ENCODE results near the gene TUBE1.

TUBE1 gene

DNA sequence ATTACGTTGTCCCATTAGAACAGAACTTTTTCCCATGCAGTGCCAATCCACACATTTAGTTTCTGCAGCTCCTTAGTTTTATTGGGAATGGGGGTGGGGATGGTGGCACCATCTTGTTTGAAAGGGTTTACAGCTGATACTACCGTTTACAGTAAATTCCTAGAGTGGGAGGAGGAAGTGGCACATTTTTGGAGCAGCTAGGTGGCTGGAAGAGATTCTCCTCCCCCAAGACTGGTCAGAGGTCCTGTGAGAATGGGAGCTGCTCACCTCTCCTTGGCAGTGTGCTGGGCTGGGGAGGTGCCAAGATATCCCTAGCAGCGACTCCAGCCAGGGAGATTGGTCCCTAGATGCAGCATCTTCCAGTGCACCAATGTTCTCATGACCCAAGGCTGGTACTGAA lies 45.7 kb downstream of the TUBE1 start:
- TF ChIP-seq, protein P1, sequence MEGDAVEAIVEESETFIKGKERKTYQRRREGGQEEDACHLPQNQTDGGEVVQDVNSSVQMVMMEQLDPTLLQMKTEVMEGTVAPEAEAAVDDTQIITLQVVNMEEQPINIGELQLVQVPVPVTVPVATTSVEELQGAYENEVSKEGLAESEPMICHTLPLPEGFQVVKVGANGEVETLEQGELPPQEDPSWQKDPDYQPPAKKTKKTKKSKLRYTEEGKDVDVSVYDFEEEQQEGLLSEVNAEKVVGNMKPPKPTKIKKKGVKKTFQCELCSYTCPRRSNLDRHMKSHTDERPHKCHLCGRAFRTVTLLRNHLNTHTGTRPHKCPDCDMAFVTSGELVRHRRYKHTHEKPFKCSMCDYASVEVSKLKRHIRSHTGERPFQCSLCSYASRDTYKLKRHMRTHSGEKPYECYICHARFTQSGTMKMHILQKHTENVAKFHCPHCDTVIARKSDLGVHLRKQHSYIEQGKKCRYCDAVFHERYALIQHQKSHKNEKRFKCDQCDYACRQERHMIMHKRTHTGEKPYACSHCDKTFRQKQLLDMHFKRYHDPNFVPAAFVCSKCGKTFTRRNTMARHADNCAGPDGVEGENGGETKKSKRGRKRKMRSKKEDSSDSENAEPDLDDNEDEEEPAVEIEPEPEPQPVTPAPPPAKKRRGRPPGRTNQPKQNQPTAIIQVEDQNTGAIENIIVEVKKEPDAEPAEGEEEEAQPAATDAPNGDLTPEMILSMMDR (IDR thresholded peaks at IDR 0.05; ENCODE audit: control insufficient read depth, extremely low read depth, insufficient read depth), result no peak
- no peak for DNase-seq (ENCODE audit: low read depth)
- no peak overlapping the region for H3K4me3 ChIP-seq (ENCODE audit: low read depth, low read length)

DNA sequence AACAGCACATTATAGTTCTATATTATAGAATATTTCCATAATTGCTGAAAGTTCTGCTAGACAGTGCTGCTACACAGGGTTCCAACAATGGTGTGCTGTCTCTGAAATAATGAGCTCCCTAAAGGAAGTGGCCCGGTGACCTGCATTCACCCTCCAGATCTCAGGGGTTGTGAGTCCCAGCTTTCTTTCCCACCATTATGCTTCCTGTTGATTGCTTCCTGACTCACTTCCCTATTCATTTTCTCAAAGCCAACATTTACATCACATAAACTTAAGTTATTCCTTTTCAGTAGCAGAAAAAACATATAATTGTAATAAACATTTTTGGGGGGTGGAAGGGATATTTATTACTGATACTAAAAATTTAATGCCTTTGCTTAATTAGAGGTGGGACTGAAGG lies 46.3 kb downstream of the TUBE1 start:
- DNase-seq (ENCODE audit: low read depth), result no peak
- TF ChIP-seq, protein P1 (IDR thresholded peaks at IDR 0.05; ENCODE audit: control insufficient read depth, extremely low read depth, insufficient read depth), result no peak
- no peak overlapping the region for H3K4me3 ChIP-seq (ENCODE audit: low read depth, low read length)

DNA sequence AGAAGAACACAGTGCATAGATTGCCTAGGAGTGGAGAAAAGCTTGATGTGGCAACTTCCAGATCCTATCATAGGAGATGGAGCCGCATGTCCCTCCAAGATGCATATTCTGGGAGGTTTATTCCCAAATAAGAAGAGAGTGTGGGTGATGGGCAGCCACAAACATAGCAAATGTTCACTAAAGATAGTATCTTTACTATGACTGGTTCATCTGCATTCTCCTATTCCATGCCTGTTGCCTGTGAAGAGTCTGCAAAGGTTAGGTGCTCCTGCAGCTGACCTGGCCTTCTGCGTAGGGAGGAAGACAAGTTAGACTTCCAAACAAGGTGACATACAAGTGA lies 47.9 kb downstream of the TUBE1 start:
- no peak overlapping the region for H3K4me3 ChIP-seq (ENCODE audit: low read depth, low read length)
- TF ChIP-seq, protein P1 (IDR thresholded peaks at IDR 0.05; ENCODE audit: control insufficient read depth, extremely low read depth, insufficient read depth), result no peak
- no peak for DNase-seq (ENCODE audit: low read depth)

DNA sequence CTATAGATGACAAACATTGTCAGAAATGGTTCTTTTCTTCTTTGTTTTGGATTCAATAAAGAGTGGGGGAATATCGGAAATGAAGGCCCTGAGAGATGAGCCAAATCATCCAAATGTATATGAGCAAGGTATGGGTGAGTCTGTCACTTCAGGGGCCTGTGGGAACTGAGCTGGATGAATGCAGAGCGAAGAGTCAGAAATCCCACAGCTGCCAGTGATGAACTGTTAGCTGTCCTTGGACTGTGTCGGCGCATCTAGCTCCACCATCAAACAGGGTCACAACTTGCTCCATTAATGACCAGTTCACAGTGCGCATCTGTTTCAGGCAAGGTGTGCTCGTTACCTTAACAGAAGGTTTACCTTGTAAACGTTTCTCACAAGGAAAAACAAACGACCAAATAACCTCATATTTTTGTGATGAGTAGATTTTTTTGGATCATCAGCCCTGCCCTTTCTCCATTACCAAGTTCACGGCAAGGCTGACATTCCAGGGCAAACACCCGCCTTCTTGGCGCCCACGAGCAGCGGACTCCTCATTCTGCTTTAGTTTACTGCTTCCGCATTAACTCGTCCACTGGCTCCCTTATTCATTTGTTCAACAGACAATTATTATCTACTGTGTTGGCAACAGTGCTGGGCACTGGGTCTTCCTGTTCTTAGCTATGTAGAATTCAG lies 48.4 kb downstream of the TUBE1 start:
- no peak overlapping the region for H3K4me3 ChIP-seq (ENCODE audit: low read depth, low read length)
- TF ChIP-seq, protein P1 (IDR thresholded peaks at IDR 0.05; ENCODE audit: control insufficient read depth, extremely low read depth, insufficient read depth), result no peak
- DNase-seq (ENCODE audit: low read depth), result no peak

DNA sequence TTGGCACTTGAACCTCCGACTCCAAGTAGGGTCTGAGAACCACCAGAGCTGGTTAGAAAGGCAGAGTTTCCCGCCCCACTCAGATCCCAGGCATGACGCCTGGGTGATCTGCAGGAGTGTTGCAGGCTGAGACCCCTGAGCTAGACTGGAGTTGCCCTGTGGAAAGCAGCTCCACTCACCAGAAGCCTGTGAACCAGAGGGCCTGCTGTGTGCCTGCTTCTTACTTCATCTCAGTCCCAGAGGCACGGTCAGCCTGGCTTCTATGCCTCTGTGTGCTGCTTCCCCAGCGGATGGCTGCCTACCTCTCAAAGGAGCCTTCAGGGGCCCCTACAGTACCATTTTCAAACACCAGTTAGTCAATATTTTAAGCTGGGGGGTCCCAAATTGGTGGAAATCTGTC lies 49.0 kb downstream of the TUBE1 start:
- no peak overlapping the region for H3K4me3 ChIP-seq (ENCODE audit: low read depth, low read length)
- DNase-seq (ENCODE audit: low read depth), result no peak
- TF ChIP-seq, protein P1 (IDR thresholded peaks at IDR 0.05; ENCODE audit: control insufficient read depth, extremely low read depth, insufficient read depth), result no peak

DNA sequence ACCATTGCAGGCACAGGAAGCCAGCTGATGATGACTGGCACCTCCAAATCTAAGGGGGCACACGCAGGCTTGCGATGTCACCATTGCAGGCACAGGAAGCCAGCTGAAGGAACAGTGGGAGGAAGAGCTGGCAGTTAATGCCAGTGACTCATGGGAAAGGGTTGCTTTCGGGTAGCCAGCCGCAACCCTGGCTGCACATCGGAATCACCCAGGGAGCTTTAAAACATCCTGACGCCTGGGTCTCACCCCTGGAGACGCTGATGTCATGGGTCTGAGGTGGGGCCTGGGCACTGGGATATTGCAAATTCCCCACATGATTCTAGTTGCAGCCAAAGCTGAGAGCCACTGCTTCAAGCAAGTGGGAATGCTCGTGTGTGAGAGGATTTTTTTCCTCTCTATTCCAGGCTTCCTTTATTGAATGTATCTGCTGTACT lies 49.5 kb downstream of the TUBE1 start:
- DNase-seq (ENCODE audit: low read depth), result no peak
- H3K4me3 ChIP-seq (ENCODE audit: low read depth, low read length), result no peak overlapping the region
- TF ChIP-seq, protein P1 (IDR thresholded peaks at IDR 0.05; ENCODE audit: control insufficient read depth, extremely low read depth, insufficient read depth), result no peak

DNA sequence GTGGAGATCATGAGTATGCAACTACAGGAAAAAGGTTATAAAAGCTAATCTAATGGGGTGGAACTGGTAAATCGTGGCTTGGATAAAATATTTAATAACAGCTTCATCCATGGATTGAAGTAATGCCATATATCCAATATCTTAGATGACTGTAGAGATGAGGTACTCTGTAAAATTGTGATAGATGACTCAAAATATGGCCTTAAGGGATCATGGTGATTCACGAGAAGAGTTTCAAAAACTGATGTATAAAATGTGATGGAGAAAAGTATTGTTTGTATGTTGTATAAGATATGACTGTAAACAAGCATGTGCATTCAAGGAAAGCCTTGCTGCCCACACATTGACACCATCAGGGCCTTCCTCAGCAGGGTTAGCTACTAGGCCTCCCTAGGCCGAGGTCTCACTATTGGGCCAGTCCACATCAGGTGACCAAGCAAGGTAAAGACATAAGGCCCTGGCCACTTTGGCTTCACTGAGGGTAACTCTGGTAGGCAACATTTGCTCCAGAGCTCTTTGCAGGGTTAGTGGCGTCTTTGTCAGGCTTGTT lies 51.1 kb downstream of the TUBE1 start:
- no peak for DNase-seq (ENCODE audit: low read depth)
- TF ChIP-seq, protein P1 (IDR thresholded peaks at IDR 0.05; ENCODE audit: control insufficient read depth, extremely low read depth, insufficient read depth), result no peak
- H3K4me3 ChIP-seq (ENCODE audit: low read depth, low read length), result no peak overlapping the region
